Mesenchymal stem cell (in vitro differentiated cells and primary cell): ENCODE measurements around the gene CEP55.
A peak's percentile ranks its signal among the peaks of the same experiment; 100 is the strongest.

Source experiments
- DNase-seq: peaks from one replicate; pipeline ENCODE4 v3.0.0-alpha.2; 2013
- H2AFZ ChIP-seq: one replicate; pipeline ENCODE4 v1.6.1; 2013; ENCODE audit warnings: low read depth, mild to moderate bottlenecking, control low read depth, inconsistent platforms, low read length, moderate library complexity
- H2AK5ac ChIP-seq: 2 replicates; pipeline ENCODE4 v1.6.1; 2013; ENCODE audit warnings: low read length, moderate library complexity, mild to moderate bottlenecking, inconsistent platforms; ENCODE audit not compliant: severe bottlenecking
- H2BK120ac ChIP-seq: one replicate; pipeline ENCODE4 v1.6.1; 2013; ENCODE audit warnings: low read depth, mild to moderate bottlenecking, inconsistent platforms, low read length, moderate library complexity
- H2BK12ac ChIP-seq, 2 experiments: one replicate each; pipeline ENCODE4 v1.6.1; 2013; ENCODE audit warnings: inconsistent platforms in 2 of 2, low read length in 2 of 2, mild to moderate bottlenecking in 2 of 2, moderate library complexity in 2 of 2, control low read depth in 1 of 2
- H2BK15ac ChIP-seq: one replicate; pipeline ENCODE4 v1.6.1; 2013; ENCODE audit warnings: mild to moderate bottlenecking, low read depth, inconsistent platforms; ENCODE audit not compliant: poor library complexity, severe bottlenecking
- H2BK5ac ChIP-seq: 2 replicates; pipeline ENCODE4 v1.6.1; 2013; ENCODE audit warnings: low read depth, mild to moderate bottlenecking, low read length, control low read depth, inconsistent platforms; ENCODE audit not compliant: poor library complexity, severe bottlenecking
- H3K14ac ChIP-seq, 2 experiments: one replicate each; pipeline ENCODE4 v1.6.1; 2013; ENCODE audit warnings: inconsistent platforms in 2 of 2, low read length in 2 of 2, control low read depth in 1 of 2, mild to moderate bottlenecking in 1 of 2, moderate library complexity in 1 of 2
- H3K18ac ChIP-seq, 2 experiments: one replicate each; pipeline ENCODE4 v1.6.1; 2013; ENCODE audit warnings: inconsistent platforms in 2 of 2, low read length in 2 of 2, control low read depth in 1 of 2, low read depth in 1 of 2, mild to moderate bottlenecking in 1 of 2
- H3K23ac ChIP-seq, 2 experiments: one replicate each; pipeline ENCODE4 v1.6.1; 2013; ENCODE audit warnings: inconsistent platforms in 2 of 2, low read length in 2 of 2, mild to moderate bottlenecking in 2 of 2, moderate library complexity in 2 of 2, control low read depth in 1 of 2
- H3K27ac ChIP-seq: 2 replicates; pipeline ENCODE4 v1.5.1; 2013; ENCODE audit warnings: mild to moderate bottlenecking, moderate library complexity, low read length, control low read depth, inconsistent platforms; ENCODE audit not compliant: poor library complexity, severe bottlenecking
- H3K27me3 ChIP-seq, 2 experiments: 2 replicates each; pipeline versions ENCODE4 v1.6.1 to v1.7.0; 2013; ENCODE audit warnings: low read length in 2 of 2, mild to moderate bottlenecking in 2 of 2, moderate library complexity in 2 of 2, control low read depth in 1 of 2, inconsistent platforms in 1 of 2; ENCODE audit not compliant: control insufficient read depth in 1 of 2, insufficient read depth in 1 of 2
- H3K36me3 ChIP-seq, 2 experiments: 2 replicates each; pipeline versions ENCODE4 v1.6.1 to v1.7.0; 2013; ENCODE audit warnings: low read length in 2 of 2, control low read depth in 1 of 2, inconsistent platforms in 1 of 2, low read depth in 1 of 2, mild to moderate bottlenecking in 1 of 2; ENCODE audit not compliant: insufficient read depth in 2 of 2, control insufficient read depth in 1 of 2
- H3K4ac ChIP-seq, 2 experiments: one replicate each; pipeline ENCODE4 v1.6.1; 2013; ENCODE audit warnings: inconsistent platforms in 2 of 2, low read length in 2 of 2, mild to moderate bottlenecking in 2 of 2, moderate library complexity in 2 of 2, control low read depth in 1 of 2, low read depth in 1 of 2
- H3K4me1 ChIP-seq: 2 replicates; pipeline ENCODE4 v1.6.1; 2013; ENCODE audit warnings: low read depth, low read length, control low read depth; ENCODE audit not compliant: control insufficient read depth, insufficient read depth
- H3K4me2 ChIP-seq: 2 replicates; pipeline ENCODE4 v1.6.1; 2013; ENCODE audit warnings: low read length, mild to moderate bottlenecking, inconsistent platforms; ENCODE audit not compliant: poor library complexity, severe bottlenecking
- H3K4me3 ChIP-seq, 2 experiments: 2 replicates each; pipeline versions ENCODE4 v1.5.1 to v1.7.0; 2013; ENCODE audit warnings: low read length in 2 of 2, mild to moderate bottlenecking in 2 of 2, control low read depth in 1 of 2, low read depth in 1 of 2; ENCODE audit not compliant: insufficient read depth in 1 of 2
- H3K79me1 ChIP-seq: replicated peaks from 2 replicates; pipeline ENCODE4 v1.6.1; 2013; ENCODE audit warnings: mild to moderate bottlenecking, control low read depth, low read length, inconsistent platforms; ENCODE audit not compliant: poor library complexity, severe bottlenecking
- H3K9ac ChIP-seq: 2 replicates; pipeline ENCODE4 v1.7.0; 2013; ENCODE audit warnings: mild to moderate bottlenecking, low read length, moderate library complexity
- H3K9me3 ChIP-seq: 2 replicates; pipeline ENCODE4 v1.7.0; 2013; ENCODE audit warnings: mild to moderate bottlenecking, low read length; ENCODE audit not compliant: control insufficient read depth
- H4K8ac ChIP-seq: one replicate; pipeline ENCODE4 v1.6.1; 2013; ENCODE audit warnings: inconsistent platforms, mild to moderate bottlenecking, low read length, moderate library complexity
- H4K91ac ChIP-seq: one replicate; pipeline ENCODE4 v1.6.1; 2013; ENCODE audit warnings: mild to moderate bottlenecking, low read length, inconsistent platforms
- WGBS: methylation state at CpG from one replicate; pipeline ENCODE4 v1.1.7; 2013; ENCODE audit warnings: mixed read lengths; 5-methylcytosine and 5-hydroxymethylcytosine counted together

The CEP55 gene

DNA sequence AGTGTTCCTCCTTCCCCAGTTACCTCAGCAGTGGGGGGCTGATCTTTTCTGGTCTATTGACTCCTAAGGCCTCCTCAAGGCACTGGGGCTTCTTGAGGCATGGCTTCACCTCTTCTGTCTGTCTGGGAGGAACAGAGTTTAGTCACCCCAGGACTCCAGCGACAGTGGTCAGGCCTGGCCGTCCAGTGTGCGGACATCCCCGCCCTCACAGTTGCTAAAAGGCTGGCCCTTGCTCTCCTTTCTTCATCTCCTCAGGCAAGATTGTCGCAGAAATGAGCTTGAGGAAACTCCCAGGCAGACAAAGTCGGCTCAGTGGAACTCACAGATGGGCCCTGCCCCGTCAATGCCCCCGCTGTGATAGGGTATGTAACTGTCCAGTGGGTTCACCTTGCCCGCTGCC is 63.1 kb downstream of the CEP55 start:
- H2AFZ ChIP-seq = no peak overlapping the region
- no peak overlapping the region for H2AK5ac ChIP-seq
- no peak overlapping the region for H3K14ac ChIP-seq
- H2BK15ac ChIP-seq = no peak overlapping the region
- no peak overlapping the region for H3K4ac ChIP-seq
- no peaks in the 10 kb centered on the region for H3K9me3 ChIP-seq
- no peak overlapping the region for H2BK120ac ChIP-seq
- peaks cover 7 to 55% of the 10 kb centered on the region in 2 experiments for H3K27me3 ChIP-seq
- no peak overlapping the region for H2BK12ac ChIP-seq
- H4K91ac ChIP-seq = no peak overlapping the region
- H3K4me1 ChIP-seq = peaks cover 3% of the 10 kb centered on the region
- no peak overlapping the region for H3K18ac ChIP-seq
- no peak overlapping the region for H3K23ac ChIP-seq
- no peaks in the 10 kb centered on the region for H3K36me3 ChIP-seq
- no peak overlapping the region for H4K8ac ChIP-seq
- 93% methylated on average over 9 of the region's 9 CpGs for WGBS
- DNase-seq = no peak
- H2BK5ac ChIP-seq = no peak overlapping the region
- no peak overlapping the region for H3K27ac ChIP-seq
- no peaks in the 10 kb centered on the region for H3K79me1 ChIP-seq
- H3K4me2 ChIP-seq = no peak overlapping the region
- no peak overlapping the region for H3K4me3 ChIP-seq
- H3K9ac ChIP-seq = no peak overlapping the region

DNA sequence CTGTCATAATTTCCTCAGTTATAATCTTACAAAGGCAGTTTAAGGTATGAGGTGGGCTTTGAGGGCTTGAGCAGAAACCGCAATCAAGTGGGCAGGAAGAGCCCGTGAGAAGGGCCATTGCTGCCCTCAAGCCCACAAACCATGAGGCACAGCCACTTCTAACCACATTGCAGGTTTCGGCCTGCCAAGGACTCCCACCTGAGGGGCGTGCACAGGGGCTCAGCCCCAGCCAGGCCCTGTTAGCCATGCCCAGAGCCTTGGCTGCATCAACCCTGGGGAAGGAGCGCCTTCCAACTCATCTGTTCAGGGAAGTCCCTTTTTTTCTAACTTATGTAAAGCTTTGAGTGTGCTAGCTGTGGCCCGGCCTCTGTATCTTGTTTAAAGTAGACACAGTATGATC is 64.1 kb downstream of the CEP55 start:
- Histone ChIP-seq H3K4me3 (no peak overlapping the region), H4K91ac (no peak overlapping the region), H3K79me1 (no peaks in the 10 kb centered on the region), H3K9ac (no peak overlapping the region), H4K8ac (no peak overlapping the region), H2AK5ac (no peak overlapping the region), H3K27ac (no peak overlapping the region), H3K4me2 (no peak overlapping the region), H2BK120ac (no peak overlapping the region), H2BK12ac (no peak overlapping the region), H2BK15ac (no peak overlapping the region), H3K9me3 (no peaks in the 10 kb centered on the region), H3K23ac (no peak overlapping the region), H3K4ac (no peak overlapping the region), H3K27me3 (peaks cover 17 to 64% of the 10 kb centered on the region in 2 experiments), H3K36me3 (no peaks in the 10 kb centered on the region), H2BK5ac (no peak overlapping the region), H3K4me1 (no peaks in the 10 kb centered on the region), H2AFZ (no peak overlapping the region), H3K18ac (no peak overlapping the region), H3K14ac (peak overlapping the region in 1 of 2 experiments; percentile 39)
- DNase-seq = no peak
- WGBS = 91% methylated on average over 6 of the region's 6 CpGs

DNA sequence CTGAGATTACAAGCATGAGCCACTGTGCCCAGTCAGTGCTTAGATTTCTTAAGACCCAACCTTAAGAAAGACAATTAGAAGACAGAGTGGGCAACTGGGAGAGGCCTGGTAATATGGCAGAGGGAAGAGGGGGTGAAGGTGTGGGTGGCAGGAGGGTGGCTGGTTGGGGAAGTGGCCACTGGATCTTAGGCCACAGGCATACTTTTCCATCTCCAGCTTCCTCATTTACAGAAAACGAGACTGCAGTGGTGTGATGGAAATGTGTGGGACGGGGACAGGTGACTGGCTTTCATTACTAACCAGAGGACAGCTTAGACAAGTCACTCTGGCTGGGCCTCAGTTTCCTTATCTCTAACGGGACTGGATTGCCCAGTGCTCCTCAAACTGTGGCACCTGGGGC is 69.0 kb downstream of the CEP55 start:
- Histone ChIP-seq H4K91ac (no peak overlapping the region), H3K27me3 (peaks cover 63 to 87% of the 10 kb centered on the region in 2 experiments), H3K18ac (no peak overlapping the region), H3K23ac (no peak overlapping the region), H2BK12ac (no peak overlapping the region), H3K4me3 (no peak overlapping the region), H4K8ac (no peak overlapping the region), H3K4me1 (peaks cover 11% of the 10 kb centered on the region), H3K4me2 (no peak overlapping the region), H3K79me1 (no peaks in the 10 kb centered on the region), H2AFZ (no peak overlapping the region), H2BK5ac (no peak overlapping the region), H2BK15ac (no peak overlapping the region), H3K27ac (no peak overlapping the region), H3K9ac (no peak overlapping the region), H3K9me3 (no peaks in the 10 kb centered on the region), H3K36me3 (no peaks in the 10 kb centered on the region), H2AK5ac (no peak overlapping the region), H2BK120ac (no peak overlapping the region), H3K14ac (no peak overlapping the region), H3K4ac (no peak overlapping the region)
- DNase-seq = no peak
- WGBS = 74% methylated on average over 3 of the region's 3 CpGs

DNA sequence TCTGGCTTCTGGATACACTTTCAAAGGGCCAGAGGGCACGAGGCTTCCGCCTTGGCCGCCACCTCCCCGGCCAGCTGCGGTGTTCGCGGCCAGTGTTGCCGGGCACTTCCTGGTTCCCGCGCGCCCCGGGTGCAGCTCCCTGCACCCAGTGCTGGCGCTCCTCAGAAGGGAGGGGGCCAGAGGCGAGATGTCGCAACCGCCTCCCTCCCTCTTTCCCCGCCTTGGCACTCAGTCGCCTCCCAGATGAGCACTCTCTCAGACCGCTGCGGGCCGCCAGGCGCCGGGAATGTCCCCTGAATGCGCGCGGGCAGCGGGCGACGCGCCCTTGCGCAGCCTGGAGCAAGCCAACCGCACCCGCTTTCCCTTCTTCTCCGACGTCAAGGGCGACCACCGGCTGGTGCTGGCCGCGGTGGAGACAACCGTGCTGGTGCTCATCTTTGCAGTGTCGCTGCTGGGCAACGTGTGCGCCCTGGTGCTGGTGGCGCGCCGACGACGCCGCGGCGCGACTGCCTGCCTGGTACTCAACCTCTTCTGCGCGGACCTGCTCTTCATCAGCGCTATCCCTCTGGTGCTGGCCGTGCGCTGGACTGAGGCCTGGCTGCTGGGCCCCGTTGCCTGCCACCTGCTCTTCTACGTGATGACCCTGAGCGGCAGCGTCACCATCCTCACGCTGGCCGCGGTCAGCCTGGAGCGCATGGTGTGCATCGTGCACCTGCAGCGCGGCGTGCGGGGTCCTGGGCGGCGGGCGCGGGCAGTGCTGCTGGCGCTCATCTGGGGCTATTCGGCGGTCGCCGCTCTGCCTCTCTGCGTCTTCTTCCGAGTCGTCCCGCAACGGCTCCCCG is 70.2 kb downstream of the CEP55 start, which contains the start of gene FFAR4:
Gene FFAR4 (plus strand): TSS at position 231 of the 842 bp plus-strand sequence. CDS start 56 bp downstream, at position 287.
- Histone ChIP-seq H3K36me3 (no peaks in the 10 kb centered on the region), H3K27ac (no peak within 1 kb of the TSS), H3K79me1 (no peaks in the 10 kb centered on the region), H3K23ac (no peak within 1 kb of the TSS), H3K4ac (no peak within 1 kb of the TSS), H2BK12ac (no peak within 1 kb of the TSS), H3K9ac (no peak within 1 kb of the TSS), H2AK5ac (no peak within 1 kb of the TSS), H2BK120ac (no peak within 1 kb of the TSS), H4K91ac (peak within 1 kb of the TSS; percentile 65), H3K4me2 (peak within 1 kb of the TSS; percentile 79), H3K27me3 (peaks cover 75 to 87% of the 10 kb centered on the region in 2 experiments), H3K18ac (no peak within 1 kb of the TSS), H3K4me3 (peak within 1 kb of the TSS; percentile 20 to 41), H2BK5ac (no peak within 1 kb of the TSS), H3K14ac (no peak within 1 kb of the TSS), H2AFZ (no peak within 1 kb of the TSS), H3K4me1 (peaks cover 11% of the 10 kb centered on the region), H3K9me3 (no peaks in the 10 kb centered on the region), H4K8ac (no peak within 1 kb of the TSS), H2BK15ac (no peak within 1 kb of the TSS)
- DNase-seq = peak; percentile 8
- WGBS = 2% methylated on average over 76 of the region's 85 CpGs
